Esophagus mucosa (tissue), 1 donor: ENCODE results near the gene EXTL2. TPM values are rescaled to one million over a fixed set of nuclear protein-coding genes. Genes with fewer than 3 reads are reported as not detected.
"Not testable (repeated sequence)": the region's sequence is repeated elsewhere in the genome, so short reads cannot be mapped to it uniquely, and the experiment has no call there.

Experiments
- ATAC-seq: fragments of 200-7000 bp; cut with Tn5 transposase; one replicate; pipeline ENCODE4 v1.9.1; 2020
- total RNA-seq: library from RNA; stranded (reverse); gene quantifications from one replicate; pipeline ENCODE4 v1.2.4, GENCODE V29; 2023
- donor health status: DM: yes; HTN: yes; CAD: no.

The EXTL2 gene, protein sequence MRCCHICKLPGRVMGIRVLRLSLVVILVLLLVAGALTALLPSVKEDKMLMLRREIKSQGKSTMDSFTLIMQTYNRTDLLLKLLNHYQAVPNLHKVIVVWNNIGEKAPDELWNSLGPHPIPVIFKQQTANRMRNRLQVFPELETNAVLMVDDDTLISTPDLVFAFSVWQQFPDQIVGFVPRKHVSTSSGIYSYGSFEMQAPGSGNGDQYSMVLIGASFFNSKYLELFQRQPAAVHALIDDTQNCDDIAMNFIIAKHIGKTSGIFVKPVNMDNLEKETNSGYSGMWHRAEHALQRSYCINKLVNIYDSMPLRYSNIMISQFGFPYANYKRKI
- total RNA-seq = 2.3 TPM

DNA sequence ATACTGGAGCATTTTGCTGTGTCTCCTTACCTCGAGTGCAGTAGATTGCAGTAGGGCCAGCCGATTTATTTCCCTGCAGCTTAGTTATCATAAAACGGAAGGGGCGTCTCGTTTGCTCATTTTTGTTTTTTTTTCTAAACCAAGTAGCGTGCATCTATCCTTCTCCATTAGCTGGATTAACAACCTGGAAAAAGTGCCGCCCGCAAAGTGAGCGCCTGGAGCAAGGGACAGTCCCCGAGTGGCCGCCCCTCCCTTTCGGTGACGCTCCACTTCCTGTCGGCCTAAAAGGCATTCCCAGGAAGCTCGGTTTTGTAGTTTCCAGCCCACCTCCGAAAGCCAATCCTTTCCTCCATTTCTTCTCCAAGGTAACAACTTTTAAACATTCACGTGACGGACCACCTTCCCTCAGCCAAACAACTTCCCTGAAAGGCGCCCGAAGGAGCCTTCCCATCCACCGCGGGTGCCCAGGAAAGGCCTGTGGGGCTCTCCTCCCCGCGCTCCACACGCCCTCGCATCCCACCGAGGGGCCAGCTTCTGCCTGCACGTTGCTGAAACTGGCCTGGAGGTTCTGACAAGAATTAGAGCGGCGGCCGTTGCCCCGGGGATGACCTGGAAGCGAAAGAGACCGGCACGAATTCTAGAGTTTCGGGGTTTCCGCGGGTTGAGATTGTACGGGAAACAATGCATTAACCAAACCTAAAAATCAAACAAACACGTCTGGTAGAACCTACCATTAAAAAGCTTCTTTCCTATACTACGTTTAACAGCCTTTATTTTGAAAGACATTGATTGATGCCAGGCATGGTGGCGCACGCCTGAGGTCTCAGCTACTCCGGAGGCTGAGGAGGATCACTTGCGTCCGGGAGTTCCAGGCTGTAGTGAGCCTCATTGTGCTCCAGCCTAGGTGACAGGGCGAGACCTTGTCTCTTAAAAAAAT, at the start of gene EXTL2:
TSS of gene EXTL2 (minus strand) at position 240 of the 937 bp plus-strand sequence. CDS start 6,085 bp downstream, outside the sequence.
- ATAC-seq = peak; percentile 59

- no peak for ATAC-seq
Observed at GRCh38 chr1:100943533-100943932, 48.9 kb upstream of the EXTL2 start.

DNA sequence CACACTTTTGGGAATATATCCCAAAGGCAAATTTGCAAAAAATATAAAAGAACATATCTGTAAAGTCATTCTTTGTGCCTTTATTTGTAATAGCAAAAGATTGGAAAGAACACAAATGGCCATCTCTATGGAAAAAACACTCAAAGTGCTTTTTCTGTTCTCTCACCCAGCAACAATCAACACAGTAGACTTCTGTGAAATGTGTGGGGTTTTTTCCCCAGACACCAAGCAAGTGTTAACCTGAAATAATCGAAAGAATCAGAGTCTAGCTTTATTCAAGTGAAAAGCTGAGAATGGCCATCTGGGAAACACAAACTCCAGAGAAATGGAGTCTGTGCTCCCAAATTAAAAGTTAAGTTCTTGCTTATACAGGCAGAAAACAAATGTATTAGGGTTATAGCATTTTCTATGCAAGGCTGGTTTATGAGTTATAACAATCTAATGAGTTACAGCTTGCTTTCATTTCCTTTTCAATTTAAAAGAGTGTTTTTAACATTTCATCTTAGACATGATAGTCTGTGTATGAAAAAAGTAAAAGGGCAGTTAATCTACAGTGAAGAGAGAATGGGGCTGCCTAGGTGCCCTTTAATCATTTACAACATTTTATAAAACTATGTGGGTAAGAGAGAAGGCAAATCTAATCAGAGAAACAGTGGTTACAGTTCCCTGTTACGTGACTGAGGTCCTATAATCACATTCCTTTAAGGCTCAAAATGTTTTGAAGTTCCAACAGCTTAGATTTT, 47.8 kb upstream of the EXTL2 start:
- no peak for ATAC-seq

DNA sequence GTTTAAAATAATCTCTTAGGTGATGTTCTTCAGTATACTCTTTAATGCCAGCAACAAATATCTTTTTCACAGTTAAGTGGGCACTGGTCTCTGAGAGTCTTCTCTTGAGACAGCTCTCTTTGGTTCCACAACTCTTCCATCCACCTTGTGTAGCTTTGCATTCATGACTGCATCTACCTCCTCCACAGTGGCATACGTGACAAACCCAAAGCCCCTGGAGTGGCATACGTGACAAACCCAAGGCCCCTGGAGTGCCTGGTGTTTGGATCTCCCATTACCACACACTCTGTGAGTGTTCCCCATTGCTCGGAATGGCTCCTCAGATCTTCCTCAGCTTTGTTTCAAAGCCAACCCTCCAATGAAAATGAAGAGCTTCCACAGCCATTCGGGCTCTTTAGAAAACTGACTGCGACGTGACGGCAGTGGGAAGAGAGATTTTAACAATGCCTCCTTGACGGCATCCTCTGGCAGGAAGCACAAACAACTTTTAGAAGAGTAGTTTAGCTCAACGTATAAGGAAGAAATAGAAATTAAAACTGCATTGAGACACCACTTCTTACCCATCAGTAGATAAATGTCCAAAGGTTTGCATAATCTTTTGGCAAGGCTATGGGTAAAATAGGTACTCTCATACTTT, 47.1 kb upstream of the EXTL2 start:
- no peak for ATAC-seq

GRCh38 chr1:100941098-100941527, 46.5 kb upstream of the EXTL2 start:
- ATAC-seq = no peak

DNA sequence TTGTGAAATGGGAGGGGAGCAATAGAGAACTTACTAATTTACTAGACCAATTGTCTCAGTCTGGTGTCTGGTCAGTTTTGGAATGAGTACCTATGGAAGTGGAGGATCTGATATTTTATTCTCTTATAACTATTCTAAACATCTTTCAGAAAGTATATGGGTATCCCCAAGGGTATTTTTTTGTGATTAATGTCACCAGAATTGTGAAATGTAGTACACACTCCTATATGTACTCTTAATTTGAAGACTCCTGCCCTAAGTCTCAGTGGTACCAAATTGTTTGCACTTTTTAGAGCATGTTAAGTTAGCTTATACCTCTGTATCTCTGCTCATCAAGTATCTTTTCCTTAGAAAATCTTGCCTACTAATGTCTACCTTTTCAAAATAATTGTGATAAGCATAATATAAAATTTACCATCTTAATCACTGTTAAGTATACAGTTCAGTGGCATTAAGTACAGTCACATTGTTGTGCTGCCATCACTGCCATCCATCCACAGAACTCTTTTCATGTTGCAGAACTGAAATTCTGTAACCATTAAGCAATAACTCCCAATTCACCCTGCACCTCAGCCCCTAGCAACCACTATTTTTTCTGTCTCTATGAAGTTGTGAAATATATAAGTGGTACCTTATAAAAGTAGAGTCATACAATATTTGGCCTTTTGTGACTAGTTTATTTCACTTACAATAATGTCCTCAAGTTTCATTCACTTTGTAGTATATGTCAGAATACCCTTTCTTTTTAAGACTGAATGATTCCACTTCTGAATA, 41.7 kb upstream of the EXTL2 start:
- no peak for ATAC-seq

- not testable (repeated sequence) for ATAC-seq
Observed at GRCh38 chr1:100933555-100933954, 38.9 kb upstream of the EXTL2 start.

- ATAC-seq = no peak
Observed at GRCh38 chr1:100931716-100932115, 37.1 kb upstream of the EXTL2 start.

GRCh38 chr1:100930494-100930893, 35.9 kb upstream of the EXTL2 start:
- ATAC-seq = no peak

GRCh38 chr1:100928128-100928527, 33.5 kb upstream of the EXTL2 start:
- no peak for ATAC-seq

GRCh38 chr1:100927276-100927675, 32.6 kb upstream of the EXTL2 start:
- peak; percentile 85 for ATAC-seq

GRCh38 chr1:100926240-100926639, 31.6 kb upstream of the EXTL2 start:
- no peak for ATAC-seq

DNA sequence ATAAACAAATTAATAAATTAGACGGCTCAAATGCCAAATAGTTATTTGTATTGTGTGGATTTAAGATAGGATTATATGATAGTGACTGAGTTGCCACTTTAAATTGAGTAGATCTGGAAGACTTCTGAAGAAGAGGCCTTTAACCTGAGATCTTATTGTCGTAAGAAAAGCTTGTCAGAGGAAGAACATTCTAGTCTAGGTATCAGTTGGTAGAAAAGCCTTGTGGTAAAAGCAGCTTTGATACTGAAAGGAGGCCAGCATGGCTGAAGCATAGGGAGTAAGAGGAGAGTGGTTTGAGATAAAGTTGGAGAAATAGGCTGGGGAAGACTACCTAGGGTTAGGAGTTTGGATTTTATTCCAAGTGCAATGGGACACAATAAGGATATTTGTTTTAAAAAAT, 30.3 kb upstream of the EXTL2 start:
- no peak for ATAC-seq

DNA sequence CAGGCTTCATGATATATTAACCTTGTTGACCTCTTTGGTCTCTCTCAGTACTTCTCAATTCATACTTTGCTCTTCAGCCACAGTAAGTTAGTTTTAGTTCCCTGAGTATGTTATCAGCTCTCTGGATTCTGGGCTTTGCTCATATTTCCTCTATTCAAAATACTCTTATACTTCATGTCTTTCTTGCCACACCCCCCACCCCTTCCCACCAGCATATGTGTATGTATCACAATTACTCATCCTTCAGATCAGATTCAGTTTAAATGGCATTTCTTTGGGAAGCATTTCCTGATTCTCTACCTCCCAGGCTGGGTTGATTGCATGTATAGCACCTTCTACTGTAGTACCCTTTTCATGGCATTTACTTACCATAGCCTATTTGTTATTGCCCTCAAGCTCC, 29.6 kb upstream of the EXTL2 start:
- no peak for ATAC-seq

DNA sequence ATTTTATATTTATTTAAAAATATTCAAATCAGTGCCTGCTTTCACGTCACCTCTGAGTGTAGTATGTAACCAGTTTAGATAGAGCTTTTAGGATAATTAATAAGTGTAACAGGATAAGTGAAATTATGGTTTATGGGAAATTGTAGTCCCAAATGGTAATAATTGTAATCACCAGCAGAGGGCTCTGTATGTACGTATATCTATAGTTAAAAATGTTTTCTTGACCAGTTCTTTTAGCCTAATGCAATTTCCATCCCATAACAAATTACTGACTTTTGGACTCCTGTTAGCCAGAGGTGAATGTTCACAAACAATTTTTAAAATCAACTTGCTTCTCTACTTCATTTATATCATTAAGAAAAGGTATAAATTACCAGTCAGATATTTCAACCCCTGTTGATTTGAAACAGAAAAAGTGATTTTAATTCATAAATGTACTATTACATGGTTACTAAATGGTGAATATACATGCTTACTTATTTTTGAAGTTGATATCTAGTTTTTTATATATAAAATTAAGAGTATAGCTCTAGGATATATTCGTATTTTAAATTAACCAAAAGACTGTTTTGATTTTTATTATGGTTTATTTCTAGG, 26.6 kb upstream of the EXTL2 start:
- peak; percentile 59 for ATAC-seq

DNA sequence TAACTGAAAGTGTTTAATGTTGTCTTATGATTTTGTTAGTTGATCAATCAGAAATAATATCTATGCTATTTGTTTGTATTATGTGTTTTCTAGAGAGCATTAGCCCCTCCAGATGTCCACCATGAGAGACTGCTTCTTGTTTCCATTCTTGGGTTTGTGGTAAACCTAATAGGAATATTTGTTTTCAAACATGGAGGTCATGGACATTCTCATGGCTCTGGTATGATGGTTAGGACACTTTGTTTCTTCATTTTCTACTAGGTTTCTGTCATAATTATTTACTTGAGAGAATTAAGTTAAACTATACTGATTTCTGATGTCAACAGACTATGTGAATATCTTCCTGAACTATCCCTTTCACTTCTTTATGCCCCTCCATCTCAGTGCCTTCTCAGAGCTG, 17.4 kb upstream of the EXTL2 start:
- ATAC-seq = no peak

DNA sequence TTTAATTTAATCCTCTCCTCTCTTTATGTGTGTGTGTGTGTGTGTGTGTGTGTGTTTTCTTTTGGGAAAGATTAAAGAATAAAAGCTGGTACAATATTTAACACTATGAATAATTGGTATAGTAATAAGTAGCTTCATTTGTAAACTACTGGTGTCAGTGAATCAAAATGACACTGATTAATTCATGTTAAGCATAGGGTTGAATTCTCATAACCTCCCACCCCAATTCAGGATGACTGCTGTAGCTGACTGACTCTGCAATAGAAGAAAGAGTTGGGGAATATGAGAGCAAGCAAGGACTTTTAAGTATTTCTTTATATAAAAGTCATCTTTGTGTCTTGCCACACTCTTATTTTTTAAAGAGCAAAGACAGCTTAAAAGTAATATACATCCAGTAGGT, 14.4 kb upstream of the EXTL2 start:
- no peak for ATAC-seq

- no peak for ATAC-seq
Observed at GRCh38 chr1:100907887-100908286, 13.2 kb upstream of the EXTL2 start.

GRCh38 chr1:100905181-100905580, 10.5 kb upstream of the EXTL2 start:
- ATAC-seq = no peak

GRCh38 chr1:100904528-100904927, 9.9 kb upstream of the EXTL2 start:
- ATAC-seq = no peak

GRCh38 chr1:100903777-100904176, 9.1 kb upstream of the EXTL2 start:
- ATAC-seq = no peak
